NCI-H1436 treated with DMSO at 0.1 percent for 48 hours (cell line): ENCODE results near the gene KIF2C.
A peak's percentile ranks its signal among the peaks of the same experiment; 100 is the strongest.
"Not testable (repeated sequence)": the region's sequence is repeated elsewhere in the genome, so short reads cannot be mapped to it uniquely, and the experiment has no call there.

Source experiments
- DNase-seq: peaks from one replicate; lab custom pipeline; 2025; lab: John Stamatoyannopoulos, UW

KIF2C gene

GRCh38 chr1:44739307-44740178 is at the start of gene KIF2C:
KIF2C (plus strand) TSS chr1:44739837; CDS start chr1:44739933, 96 bp downstream.
- peak; percentile 74 for DNase-seq

GRCh38 chr1:44693159-44693558 is 46.5 kb upstream of the KIF2C start:
- DNase-seq = no peak

GRCh38 chr1:44693900-44694299 is 45.7 kb upstream of the KIF2C start:
- DNase-seq = no peak

GRCh38 chr1:44694863-44695478 is 44.7 kb upstream of the KIF2C start:
- DNase-seq = no peak

- no peak for DNase-seq
These were observed 44.0 kb upstream of the KIF2C start for GRCh38 chr1:44695671-44696070.

GRCh38 chr1:44696101-44696500 is 43.5 kb upstream of the KIF2C start:
- DNase-seq = peak; percentile 40

GRCh38 chr1:44696789-44697345 is 42.8 kb upstream of the KIF2C start:
- no peak for DNase-seq

GRCh38 chr1:44698138-44698537 is 41.5 kb upstream of the KIF2C start:
- no peak for DNase-seq

- DNase-seq = not testable (repeated sequence)
These were observed 40.3 kb upstream of the KIF2C start for GRCh38 chr1:44699375-44699774.

GRCh38 chr1:44700573-44700972 is 39.1 kb upstream of the KIF2C start:
- DNase-seq = no peak

- no peak for DNase-seq
These were observed 38.5 kb upstream of the KIF2C start for GRCh38 chr1:44701141-44701573.

GRCh38 chr1:44705470-44705869 is 34.2 kb upstream of the KIF2C start:
- DNase-seq = no peak

- DNase-seq = no peak
These were observed 33.7 kb upstream of the KIF2C start for GRCh38 chr1:44705938-44706337.

- no peak for DNase-seq
These were observed 32.3 kb upstream of the KIF2C start for GRCh38 chr1:44707112-44707881.

GRCh38 chr1:44707959-44708831 is 31.4 kb upstream of the KIF2C start:
- DNase-seq = no peak

GRCh38 chr1:44713321-44713781 is 26.3 kb upstream of the KIF2C start:
- no peak for DNase-seq

- no peak for DNase-seq
These were observed 25.1 kb upstream of the KIF2C start for GRCh38 chr1:44714532-44714931.

- no peak for DNase-seq
These were observed 24.6 kb upstream of the KIF2C start for GRCh38 chr1:44714944-44715571.

- no peak for DNase-seq
These were observed 22.5 kb upstream of the KIF2C start for GRCh38 chr1:44717156-44717555.

- no peak for DNase-seq
These were observed 22.0 kb upstream of the KIF2C start for GRCh38 chr1:44717653-44718052.

GRCh38 chr1:44718091-44718490 is 21.5 kb upstream of the KIF2C start:
- no peak for DNase-seq
